ENCODE data around the gene CSTB.

CSTB gene

GRCh38 chr21:43744725-43745124 lies 31.4 kb downstream of the CSTB start:
- ChIA-PET CTCF (no interaction called here), POLR2A (ENCODE audit: low non-redundant PET) (no interaction called here)
- peak overlapping the region; percentile 50; the same call in 1 of the 2 replicates for H3K27ac ChIP-seq
- DNase-seq (ENCODE audit: low spot score), result no peak
- no peak for TF ChIP-seq CTCF (conservative IDR thresholded peaks at IDR 0.05; ENCODE audit: low read depth)

- no peak for TF ChIP-seq CTCF (conservative IDR thresholded peaks at IDR 0.05; ENCODE audit: low read depth)
- POLR2A ChIA-PET (ENCODE audit: low non-redundant PET), result no interaction called here
- peak overlapping the region; percentile 50 for H3K27ac ChIP-seq
- CTCF ChIA-PET, result interaction anchor here (0.6 kb wide), 1 partner anchor 14 kb away, joined by 4 read pairs; no protein-coding TSS in a partner anchor
- no peak for DNase-seq (ENCODE audit: low spot score)
These were observed 32.2 kb downstream of the CSTB start for GRCh38 chr21:43743947-43744346.

DNA sequence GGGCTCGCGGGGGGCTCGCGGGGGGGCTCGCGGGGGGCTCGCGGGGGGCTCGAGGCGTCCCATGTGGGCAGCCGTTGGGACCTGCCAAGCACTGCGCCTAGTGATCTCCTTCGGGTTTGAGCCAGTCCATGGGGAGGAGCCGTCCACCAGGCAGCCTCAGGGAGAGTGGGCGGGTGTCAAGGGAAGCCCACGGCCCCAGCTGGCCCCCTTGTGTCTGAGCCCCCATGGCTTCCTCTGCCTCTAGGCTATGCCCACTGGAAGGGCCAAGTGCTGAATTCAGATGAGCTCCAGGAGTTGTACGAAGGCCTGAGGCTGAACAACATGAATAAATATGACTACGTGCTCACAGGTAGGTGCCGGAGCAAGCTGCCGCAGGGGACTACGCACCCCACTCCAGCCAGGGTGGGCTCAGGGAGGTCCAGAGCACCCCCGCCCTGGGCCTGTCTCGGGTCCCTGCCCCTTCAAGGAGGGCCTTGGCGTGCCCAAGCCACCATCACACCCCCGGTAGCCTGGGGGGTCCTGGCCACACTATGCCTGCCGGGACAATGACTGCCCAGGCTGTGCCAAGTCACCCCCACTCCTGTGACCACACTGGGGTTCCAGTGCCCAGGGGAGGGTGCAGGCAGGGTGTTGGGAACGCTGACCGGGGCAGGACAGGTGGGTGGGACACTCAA lies 34.5 kb downstream of the CSTB start:
- ChIA-PET CTCF (no interaction called here), POLR2A (ENCODE audit: low non-redundant PET) (no interaction called here)
- DNase-seq (ENCODE audit: low spot score), result no peak
- TF ChIP-seq CTCF (conservative IDR thresholded peaks at IDR 0.05; ENCODE audit: low read depth), result no peak
- H3K27ac ChIP-seq, result peak overlapping the region; percentile 68

DNA sequence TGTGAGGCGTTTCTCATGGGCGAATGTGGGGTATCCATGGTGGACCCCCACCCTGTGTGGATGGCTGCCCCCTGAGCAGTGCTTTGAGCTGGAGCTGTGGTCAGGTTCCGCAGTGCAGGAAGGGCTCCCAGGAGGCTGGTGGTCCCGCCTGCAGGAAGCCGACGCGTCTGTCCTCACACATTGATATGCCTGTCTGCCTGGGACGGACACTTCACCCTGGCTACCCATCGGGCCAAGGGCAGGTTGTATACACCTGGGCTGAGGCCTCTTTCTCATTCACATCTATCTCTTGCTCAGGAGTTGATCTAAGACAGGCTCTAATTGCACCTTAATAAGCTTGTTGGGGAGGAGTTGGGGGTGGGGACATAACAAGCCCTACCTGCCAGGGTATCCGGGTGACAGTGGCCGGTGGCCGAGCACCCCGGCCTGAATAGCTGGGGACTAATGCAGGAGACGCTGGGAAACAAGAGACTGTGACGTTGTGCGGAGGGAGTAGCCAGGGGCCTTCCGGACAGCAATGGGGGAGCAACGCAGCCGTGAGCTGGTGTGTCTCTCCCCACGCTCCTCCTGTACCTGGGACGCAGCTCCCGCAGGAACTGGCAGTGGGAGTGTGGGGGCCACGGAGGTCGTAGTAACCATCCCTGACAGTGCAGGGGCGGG lies 35.5 kb downstream of the CSTB start:
- peak; percentile 79 for DNase-seq (ENCODE audit: low spot score)
- peak overlapping the region; percentile 99 for H3K27ac ChIP-seq
- POLR2A ChIA-PET (ENCODE audit: low non-redundant PET), result no interaction called here
- no peak for TF ChIP-seq CTCF (conservative IDR thresholded peaks at IDR 0.05; ENCODE audit: low read depth)
- CTCF ChIA-PET, result no interaction called here

DNA sequence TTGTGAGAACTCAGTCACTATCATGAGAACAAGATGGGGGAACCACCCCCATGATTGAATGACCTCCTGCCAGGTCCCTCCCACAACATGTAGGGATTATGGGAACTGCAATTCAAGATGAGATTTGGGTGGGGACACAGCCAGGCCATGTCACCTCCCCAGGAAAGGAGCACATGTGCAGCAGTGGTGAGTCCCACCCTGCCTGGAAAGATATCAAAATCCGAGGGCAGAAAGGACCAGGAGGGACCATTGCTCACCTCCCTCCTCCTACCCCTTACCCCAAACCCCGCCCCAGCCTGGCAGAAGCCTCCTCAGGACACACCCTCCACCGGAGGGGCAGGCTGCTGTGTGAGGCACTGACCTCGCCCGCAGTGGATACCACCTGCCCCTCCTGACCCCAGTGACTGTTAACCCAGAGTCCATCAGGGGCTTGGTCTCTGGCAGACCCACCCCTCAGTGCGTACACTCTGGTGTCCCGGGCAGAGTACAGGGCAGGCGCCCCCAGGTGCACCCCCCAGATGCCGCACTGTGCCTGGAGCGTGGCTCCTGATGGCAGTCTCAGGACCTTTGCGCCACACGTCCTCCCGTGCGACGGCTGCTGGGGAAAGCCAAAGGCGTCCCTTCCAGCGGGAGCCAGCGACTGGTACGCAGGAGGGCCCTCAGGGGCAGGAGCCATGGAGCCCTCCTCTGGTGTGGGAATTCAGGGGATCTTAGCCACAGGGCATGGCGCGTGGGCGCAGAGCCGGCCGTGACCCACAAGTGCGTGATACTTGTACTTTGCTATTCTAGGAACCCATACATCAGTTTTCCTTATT lies 36.3 kb downstream of the CSTB start:
- TF ChIP-seq CTCF (conservative IDR thresholded peaks at IDR 0.05; ENCODE audit: low read depth), result no peak
- ChIA-PET CTCF (no interaction called here), POLR2A (ENCODE audit: low non-redundant PET) (no interaction called here)
- H3K27ac ChIP-seq, result peak overlapping the region; percentile 99
- peak; percentile 61 for DNase-seq (ENCODE audit: low spot score)

DNA sequence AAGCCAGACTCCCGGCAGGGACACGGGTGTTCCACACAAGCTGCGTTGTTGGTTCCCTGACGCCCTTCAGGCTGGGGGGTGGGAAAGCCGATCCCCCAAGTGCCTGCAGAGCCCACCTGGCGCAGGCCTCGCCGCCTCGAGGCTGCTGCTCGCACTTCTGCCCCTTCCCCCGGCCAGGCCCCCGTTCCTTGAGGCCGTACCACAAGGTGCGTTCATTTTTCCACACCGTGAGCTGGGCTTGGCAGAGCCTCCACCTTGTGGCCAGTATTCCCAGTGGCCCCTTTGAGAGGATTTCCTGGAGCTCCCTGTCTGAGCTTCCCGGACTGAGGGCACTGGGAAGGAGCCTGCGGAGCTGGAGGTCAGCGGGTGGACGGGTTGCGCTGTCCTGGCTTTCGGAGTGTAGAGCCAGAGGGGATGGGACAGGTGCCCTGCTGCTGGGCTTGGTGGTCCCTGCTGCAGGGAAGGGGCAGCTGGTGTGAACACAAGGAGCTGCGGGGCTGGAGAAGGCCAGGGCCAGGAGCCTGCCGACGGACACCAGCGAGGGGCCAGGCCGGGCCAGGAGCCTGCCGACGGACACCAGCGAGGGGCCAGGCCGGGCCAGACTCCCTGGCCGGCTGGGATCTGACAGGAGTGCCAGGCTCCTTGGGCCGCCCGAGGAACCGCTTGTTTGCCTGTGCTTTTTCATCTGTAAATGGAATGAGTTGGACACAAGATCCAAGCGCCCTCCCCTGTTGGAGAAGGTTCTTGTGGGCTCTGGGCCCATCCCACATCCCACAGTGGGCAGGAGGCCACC lies 38.8 kb downstream of the CSTB start:
- CTCF ChIA-PET, result interaction anchor here (0.5 to 1.4 kb wide), 5 partner anchors 9 to 36 kb away, joined by 3 to 4 read pairs (median 3); no protein-coding TSS in a partner anchor

More for the DNA sequence above, 38.8 kb downstream of the CSTB start:
- DNase-seq (ENCODE audit: low spot score), result no peak
- TF ChIP-seq CTCF (conservative IDR thresholded peaks at IDR 0.05; ENCODE audit: low read depth), result no peak
- POLR2A ChIA-PET (ENCODE audit: low non-redundant PET), result interaction anchor here (0.6 kb wide), 1 partner anchor 1080 kb away, joined by 3 read pairs; no protein-coding TSS in a partner anchor
- H3K27ac ChIP-seq, result peak overlapping the region; percentile 99
